ENCODE data around the gene TMPRSS13.
"Not testable (repeated sequence)": the region's sequence is repeated elsewhere in the genome, so short reads cannot be mapped to it uniquely, and the experiment has no call there.

Gene TMPRSS13

DNA sequence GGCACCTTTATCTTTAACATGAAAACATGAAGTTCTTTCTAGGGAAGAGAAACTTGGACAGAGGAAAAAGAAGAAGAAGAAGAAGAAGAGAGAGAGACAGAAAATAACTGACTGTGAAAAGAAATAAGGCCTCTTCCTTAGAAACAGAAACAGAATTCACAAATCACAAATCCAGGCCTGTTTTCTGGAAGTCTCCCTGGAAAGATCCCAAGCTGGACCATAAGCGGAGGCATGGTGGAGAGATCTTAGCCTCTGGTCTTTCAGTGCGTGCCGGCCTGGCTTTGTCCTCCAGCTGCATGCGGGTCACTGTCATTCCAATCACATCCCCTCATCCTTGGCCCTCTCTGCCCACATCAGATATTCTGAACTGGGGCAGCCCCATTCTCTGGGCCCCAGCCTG is 59.6 kb downstream of the TMPRSS13 start:
- DNase-seq: no peak

DNA sequence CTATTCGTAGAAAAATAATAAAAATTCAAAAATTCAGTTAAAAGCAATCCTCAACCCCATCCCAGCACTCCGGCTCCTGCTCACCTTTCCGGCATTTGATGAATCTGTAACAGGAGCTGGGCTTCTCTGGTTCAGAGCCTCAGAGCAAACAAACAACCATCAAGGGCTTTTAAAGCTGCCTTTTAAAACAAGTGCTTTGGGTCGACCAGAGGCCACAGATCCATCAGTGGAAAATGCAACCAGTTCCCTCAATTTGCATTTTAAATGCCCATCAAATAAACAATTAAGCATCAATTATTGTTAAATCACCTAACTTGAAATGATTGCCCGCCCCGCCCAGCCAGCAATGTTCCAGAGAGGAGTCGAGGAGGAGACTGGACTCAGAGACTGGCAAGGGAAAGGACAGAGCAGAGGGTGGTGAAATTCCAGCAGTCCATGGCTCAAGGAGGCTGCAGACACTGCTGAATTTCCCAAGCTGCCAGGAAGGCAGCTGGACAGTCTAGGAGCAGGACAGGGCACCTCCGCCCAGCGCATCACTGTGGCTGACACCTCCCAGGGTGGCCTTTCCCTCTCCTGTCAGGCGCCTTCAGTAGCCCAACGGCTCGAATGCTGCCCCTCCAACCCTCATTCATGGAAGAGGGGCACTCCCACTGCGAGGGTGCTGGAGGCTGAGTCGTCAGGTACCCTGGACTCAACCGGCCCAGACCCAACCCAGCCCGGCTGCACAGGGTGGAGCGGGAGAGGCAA is 60.2 kb downstream of the TMPRSS13 start:
- peak; percentile 92 for DNase-seq

DNA sequence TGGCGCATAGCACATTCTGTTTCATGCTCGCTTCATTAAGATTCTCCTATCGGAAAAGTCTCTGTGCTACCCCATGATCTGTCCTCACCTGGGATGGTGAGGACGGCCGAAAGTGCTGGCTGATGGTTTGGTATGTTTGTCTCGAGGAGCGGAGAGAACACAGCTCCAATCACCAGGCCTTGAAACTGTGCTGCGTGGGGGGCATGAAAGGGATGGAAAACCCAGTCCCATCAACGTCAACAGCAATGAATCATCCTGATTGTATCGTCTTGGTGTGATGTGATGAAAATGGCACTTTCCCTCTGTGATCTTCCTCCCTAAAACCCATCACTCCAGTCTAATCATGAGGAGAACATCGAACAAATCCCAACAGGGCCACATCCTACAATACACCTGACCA is 61.1 kb downstream of the TMPRSS13 start:
- no peak for DNase-seq

DNA sequence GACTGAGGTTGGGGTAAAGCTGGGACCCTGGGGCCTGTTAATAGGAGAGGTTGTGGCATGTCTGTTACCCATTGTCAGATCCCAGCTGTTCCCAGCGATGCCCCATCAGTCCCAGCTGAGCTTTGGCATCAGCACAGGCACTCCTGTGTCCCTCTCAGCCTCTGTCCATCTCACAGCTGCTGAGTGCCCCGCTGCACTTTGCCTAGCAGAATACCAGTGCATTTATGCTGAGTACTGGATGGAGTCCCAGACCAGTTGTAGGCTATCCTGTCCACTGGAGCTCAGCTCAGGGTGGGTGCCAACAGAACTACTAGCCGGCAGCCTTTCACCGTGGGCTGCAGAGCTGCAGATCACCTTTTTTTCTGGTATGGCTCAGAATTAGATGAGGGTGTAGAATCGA is 62.7 kb downstream of the TMPRSS13 start:
- DNase-seq: peak; percentile 24

DNA sequence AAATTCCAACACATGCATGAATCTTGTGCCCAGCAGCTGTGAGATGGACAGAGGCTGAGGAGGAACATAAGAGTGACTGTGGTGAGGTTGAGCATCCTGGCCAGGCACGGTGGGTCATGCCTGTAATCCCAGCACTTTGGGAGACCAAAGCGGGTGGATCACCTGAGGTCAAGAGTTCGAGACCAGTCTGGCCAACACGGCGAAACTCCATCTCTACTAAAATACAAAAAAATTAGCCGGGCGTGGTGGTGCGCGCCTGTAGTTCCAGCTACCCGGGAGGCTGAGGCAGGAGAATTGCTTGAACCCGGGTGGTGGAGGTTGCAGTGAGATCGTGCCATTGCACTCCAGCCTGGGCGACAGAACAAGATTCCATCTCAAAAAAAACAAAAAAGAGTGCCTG is 63.7 kb downstream of the TMPRSS13 start:
- not testable (repeated sequence) for DNase-seq

DNA sequence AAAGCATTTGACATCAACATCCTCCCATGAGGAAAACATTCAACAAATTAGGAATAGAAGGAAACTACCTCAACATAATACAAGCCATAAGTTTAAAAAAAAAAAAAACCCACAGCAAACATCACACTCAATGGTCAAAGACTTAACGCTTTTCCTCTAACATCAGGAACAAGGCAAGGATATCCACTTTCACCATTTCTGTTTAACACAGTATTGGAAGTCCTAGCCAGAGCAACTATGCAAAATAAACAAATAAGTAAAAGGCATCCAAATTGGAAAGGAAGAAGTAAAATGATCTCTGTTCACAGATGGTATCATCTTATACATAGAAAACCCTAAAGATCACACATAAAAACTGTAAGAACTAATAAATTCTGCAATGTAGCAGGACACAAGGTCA is 65.8 kb downstream of the TMPRSS13 start:
- DNase-seq: no peak

DNA sequence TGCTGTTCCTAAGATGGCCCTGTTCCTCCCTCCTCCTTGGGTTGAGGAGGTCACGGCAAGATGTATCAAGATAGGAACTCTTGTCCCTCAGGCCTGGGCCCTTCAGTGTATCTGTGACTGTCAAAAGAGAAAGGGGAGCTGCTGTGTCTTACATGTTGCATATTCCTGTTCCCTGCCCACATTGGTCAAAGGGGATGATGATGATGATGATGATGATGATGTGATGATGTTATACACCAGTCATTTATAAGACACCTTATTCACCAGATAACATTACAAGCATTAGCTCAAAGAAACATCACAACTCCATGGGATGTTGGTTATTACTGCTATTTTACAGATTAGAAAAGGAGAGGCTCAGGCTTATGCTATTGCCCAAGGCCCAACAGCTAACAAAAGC is 66.4 kb downstream of the TMPRSS13 start:
- DNase-seq: no peak

DNA sequence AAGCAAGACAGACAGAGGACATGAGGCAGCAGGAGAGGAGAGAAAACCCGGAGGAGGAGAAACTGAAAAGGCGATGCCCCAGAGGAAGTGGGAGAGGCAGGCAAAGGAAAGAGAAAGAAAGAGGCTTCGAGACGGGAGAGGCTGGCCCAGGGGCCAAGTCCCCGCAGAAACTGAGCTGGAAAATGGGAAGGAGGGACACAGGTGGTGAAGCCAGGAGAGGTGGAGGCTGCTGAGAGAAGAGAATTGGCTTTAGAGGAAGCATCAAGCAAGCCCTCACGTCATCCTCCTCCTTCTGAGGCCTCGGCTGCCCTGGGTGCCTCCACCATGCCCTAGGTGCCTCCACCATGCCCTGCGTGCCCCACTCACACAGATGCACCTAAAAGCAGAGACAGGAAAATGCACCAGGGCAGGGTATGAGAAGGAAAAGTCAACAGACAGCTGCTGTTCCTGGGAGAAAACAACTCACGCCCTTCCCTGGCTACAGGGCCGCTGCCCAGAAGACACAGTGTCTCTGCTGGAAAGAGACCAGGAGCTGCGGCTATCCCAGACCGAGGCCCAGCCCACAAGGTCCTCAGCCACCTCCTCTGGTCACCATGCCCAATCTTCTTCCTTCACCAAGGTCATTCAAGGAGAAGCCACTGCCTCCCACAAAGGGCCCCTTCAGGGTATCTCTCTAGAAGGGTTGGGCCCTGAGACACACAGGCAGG is 67.0 kb downstream of the TMPRSS13 start:
- DNase-seq: peak; percentile 28

DNA sequence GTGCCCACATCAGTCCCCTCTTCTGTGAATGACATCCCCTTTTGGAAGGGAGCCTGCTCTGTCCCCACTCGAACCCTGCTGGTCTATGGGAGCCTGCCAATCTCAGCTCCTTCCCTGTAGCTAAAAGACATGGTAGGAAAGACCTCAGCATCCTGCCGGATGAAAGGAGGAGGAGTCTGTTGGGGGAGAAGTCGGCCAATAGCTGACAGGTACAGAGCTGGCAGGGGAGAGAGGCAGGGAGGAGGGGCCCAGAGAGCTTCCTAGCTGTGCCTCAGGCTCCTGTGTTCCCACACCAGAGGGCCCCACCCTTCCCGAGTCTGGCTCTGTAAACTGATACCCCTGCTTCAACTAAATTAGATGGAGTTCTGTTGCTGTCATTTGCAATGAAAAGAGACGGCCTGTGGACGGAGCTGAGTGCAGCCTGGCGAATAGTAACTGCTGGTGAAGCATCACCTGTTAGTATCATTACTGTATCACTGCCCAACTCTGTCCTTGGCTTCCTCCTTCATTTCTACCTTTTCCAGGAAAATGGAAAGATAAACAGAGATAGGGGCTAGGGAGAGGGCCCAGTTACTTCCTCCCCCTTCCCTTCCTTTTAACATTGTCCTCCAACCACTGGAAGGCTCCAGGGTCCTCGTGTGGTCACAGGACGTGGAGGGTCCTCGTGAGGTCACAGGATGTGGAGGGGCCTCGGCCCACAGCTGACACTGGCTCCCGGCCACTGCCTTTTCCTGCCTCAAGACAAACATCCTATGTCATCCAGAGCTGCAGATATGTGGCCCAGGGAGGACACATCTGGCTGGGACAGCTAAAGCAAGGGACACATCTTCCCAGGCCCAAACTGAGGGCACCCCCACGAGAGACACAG is 67.8 kb downstream of the TMPRSS13 start:
- peak; percentile 98 for DNase-seq

DNA sequence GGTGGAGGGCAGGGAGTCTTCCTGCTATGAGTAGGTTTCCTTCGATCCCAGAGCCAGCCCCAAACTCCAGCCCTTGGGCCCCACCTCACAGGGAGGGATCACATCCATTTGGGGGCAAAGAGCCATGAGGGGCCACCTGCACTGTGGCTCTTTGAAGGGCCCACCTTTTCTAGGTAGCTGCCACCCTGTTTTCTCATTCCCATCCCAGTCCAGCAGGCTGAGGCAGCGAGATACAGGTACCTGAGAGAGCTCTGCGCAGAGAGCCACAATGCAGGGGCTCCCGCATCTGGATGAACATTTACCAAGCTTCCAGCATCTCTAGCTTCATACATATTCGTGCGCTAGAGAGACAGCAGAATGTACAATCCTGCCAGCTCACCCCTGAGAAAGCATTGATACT is 69.1 kb downstream of the TMPRSS13 start:
- no peak for DNase-seq

DNA sequence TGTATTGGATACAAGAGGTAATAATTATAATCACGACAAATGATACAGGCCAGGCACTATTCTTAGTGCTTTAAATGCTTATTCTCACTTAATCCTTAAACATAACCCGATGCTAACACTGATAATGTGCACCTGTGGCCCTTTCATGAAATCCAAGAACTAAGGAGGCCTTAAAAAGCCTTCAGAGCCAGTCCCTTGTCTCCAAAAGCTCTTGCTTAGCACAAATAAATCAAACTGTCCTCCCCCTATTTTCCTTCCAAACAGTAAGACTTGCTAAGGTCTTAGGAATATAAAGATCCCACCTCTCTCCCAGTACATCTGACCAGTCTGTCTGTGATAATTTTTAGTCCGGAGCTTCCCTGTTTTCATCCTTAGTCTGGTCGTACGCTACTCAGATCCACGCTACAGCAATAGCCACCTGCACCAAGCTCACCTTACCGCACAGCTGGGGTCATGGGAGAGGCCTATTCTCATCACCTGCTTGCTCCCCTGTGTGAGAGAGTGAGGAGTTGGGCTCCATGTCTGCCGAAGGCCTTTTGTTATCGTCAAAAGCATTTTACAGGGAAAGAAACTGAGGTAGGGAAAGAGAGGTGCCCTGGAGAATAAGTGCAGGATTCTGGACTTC is 69.6 kb downstream of the TMPRSS13 start:
- peak; percentile 20 for DNase-seq

DNA sequence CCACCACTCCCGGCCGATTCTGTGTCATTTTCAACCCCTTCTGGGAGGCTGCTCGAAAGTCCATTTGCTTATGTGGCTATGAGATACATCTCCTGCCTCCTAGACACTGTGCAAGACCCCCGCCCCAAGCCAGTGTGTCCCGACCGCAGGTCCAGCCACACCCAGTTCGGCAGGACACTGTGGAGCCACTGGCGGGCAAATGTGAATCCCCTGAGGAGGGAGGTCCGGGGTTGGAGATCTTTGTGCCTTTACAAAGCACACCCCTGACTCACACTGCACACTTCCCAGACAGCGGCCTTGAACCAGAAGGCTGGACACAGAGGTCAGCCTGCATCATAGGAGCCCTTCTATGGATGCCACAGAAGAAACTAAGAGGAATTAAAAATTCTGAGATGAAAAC is 70.1 kb downstream of the TMPRSS13 start:
- no peak for DNase-seq

DNA sequence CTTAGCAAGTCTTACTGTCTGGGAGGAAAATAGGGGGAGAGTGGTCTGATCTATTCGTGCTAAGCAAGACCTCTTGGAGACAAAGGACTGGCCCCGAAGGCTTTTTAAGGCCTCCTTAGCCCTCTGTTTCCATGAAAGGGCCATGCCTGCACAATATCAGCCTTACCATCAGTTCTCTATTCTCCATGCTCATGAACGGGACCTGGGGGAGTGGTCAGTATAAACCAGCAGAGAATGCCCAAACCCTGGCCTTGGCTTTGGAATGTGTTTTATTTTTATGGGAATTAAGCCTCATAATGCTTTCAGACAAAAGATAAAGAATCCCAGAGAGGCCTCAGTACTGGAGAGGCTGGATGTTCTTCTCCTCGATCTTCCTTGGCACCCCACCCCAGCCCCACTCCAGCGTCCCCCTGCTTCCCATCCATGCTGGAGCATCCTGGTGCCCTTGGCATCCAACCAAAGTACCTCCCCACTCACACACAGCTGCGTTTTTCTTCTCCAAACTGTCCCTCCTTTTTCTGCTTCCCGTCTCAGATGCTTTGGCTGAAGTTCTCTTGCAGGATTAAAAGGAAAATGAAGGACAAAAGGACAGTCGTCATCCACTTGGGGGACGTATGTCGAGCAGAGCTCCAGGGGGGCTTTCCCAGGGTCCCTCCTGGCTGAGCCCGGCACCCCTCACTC is 71.3 kb downstream of the TMPRSS13 start:
- no peak for DNase-seq

DNA sequence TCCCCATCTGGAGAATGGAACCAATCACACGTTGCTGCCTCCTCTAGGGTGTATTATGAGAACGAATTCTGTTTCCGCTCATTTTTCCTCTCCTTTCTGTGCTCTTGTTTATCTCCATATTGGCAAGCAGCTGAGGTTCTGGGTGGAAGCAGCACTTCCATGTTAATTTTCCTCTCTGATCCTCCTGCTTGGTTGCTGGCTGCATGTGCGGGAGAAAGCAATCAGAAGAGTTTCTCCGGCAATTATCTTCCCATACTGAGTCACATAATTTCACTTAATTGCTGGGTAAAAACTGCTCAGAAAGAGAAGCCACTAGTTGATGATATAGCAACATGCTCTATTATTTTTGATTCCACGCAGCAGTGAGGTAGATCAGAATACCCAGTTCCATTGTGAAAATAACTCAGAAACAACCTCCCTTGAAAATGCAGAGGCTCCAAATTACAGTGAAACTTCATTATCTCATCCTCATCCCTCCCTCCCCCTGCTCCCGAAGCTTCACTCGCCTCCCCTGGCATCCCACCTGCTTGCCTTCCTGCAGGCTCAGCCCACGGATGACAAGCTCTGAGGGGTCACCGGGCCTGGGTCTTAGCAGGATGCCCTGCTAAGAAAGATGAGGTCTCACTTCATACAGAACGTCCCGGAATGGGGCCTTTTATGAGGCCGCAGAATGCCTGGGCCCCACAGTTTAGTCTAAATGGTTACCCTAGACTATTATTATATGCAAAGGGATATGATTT is 73.1 kb downstream of the TMPRSS13 start:
- peak; percentile 85 for DNase-seq

DNA sequence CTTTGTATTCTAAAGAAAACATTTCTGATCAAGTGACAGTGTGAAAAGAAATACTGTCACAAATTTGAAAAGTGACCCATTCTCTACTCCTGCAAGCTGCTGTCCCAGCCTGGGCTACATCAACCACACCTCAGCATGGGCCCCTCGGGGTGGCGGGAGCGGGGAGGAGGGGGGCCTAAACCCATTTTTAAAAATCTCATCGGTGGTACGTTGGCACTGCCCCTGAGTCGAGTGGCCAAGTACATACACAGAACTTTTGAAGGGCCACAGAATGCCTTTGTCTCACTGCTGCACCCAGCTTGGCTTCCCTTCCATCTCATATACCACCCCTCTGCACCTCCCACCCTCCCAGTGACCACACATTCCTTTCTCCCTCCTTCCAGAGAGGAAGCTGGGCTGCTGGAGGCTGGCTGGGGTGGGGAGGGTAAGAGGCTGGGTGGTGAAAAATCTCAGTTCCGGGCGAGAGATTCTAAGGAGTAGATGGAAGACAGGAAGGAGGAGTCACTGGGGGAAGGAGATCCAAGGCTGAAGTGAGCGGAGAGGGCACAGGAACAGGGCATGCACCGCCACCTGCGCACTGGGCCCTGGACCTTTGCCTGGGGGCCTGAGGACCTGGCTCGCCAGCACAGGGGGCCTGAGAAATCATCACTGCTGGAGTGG is 73.9 kb downstream of the TMPRSS13 start:
- no peak for DNase-seq

DNA sequence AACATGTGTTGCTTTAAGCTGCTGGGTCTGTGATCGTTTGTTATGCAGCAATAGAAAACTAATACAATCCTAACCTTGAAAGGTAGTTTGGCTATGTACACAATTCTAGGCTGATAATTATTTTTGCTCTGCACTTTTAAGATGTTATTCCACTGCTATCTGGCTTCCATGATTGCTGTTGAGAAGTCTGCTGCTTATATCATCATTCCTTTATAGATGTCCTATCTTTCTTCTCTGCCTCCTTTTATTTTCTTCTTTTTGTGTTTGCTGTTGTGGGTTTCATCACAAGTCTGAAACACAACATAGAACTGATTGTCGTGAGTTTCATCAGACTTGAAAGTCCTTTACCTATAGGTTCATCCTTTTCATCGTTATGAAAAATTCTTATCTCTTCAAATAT is 76.9 kb downstream of the TMPRSS13 start:
- no peak for DNase-seq

DNA sequence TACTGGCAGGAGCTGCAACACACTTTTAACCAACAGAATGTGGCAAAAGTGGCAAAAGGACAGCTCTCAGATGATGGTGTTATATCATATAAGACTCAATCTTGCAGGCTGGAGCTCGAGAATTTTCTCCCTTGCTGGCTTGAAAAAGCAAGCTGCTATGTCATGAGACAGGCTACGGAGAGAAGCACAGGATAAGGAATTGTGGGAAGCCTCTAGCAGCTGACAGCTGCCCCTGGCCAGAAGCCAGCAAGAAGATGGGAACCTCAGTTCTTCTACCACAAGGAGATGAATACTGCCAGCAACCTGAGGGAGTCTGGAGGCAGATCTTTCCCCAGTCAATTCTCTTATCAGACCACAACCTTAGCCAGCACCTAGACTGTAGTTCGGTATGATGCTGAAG is 77.3 kb downstream of the TMPRSS13 start:
- no peak for DNase-seq

DNA sequence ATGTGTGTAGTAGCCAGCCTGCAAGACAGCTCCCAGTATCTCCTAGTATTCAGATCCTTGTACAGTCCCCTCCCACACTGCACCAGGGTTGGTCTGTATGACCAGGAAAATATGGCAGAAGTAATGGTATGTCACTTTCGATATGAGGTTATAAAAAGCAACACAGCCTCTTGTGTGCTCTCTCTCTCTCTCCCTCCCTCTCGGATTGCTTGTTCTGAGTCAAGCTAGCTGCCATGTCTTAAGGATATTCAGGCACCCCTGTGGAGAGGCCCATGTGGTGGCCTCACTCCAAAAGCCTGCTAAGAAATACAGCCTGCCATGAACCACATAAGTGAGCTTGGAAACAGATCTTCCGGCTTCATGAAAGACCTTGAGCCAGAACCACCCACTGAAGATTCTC is 78.1 kb downstream of the TMPRSS13 start:
- peak; percentile 23 for DNase-seq
